ENCODE measurements around the gene ARHGAP42.

DNA sequence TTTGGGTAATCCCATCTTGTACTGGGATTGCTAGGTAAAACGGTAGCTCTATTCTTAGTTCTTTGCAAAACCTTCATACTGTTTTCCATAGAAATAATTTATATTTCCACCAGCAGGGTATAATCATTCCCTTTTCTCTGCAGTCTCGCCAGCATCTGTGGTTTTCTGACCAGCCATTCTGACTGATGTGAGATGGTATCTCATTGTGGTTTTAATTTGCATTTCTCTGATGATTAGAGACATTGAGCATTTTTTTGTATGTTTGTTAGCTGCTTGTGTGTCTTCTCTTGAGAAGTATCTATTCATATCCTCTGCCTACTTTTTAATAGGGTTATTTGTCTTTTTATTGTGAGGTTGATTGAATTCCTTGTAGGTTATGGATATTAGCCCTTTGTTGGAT is 221.7 kb downstream of the ARHGAP42 start:
- TF ChIP-seq, protein P1, sequence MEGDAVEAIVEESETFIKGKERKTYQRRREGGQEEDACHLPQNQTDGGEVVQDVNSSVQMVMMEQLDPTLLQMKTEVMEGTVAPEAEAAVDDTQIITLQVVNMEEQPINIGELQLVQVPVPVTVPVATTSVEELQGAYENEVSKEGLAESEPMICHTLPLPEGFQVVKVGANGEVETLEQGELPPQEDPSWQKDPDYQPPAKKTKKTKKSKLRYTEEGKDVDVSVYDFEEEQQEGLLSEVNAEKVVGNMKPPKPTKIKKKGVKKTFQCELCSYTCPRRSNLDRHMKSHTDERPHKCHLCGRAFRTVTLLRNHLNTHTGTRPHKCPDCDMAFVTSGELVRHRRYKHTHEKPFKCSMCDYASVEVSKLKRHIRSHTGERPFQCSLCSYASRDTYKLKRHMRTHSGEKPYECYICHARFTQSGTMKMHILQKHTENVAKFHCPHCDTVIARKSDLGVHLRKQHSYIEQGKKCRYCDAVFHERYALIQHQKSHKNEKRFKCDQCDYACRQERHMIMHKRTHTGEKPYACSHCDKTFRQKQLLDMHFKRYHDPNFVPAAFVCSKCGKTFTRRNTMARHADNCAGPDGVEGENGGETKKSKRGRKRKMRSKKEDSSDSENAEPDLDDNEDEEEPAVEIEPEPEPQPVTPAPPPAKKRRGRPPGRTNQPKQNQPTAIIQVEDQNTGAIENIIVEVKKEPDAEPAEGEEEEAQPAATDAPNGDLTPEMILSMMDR (IDR thresholded peaks at IDR 0.05) = no peak
- TF ChIP-seq, protein P2, sequence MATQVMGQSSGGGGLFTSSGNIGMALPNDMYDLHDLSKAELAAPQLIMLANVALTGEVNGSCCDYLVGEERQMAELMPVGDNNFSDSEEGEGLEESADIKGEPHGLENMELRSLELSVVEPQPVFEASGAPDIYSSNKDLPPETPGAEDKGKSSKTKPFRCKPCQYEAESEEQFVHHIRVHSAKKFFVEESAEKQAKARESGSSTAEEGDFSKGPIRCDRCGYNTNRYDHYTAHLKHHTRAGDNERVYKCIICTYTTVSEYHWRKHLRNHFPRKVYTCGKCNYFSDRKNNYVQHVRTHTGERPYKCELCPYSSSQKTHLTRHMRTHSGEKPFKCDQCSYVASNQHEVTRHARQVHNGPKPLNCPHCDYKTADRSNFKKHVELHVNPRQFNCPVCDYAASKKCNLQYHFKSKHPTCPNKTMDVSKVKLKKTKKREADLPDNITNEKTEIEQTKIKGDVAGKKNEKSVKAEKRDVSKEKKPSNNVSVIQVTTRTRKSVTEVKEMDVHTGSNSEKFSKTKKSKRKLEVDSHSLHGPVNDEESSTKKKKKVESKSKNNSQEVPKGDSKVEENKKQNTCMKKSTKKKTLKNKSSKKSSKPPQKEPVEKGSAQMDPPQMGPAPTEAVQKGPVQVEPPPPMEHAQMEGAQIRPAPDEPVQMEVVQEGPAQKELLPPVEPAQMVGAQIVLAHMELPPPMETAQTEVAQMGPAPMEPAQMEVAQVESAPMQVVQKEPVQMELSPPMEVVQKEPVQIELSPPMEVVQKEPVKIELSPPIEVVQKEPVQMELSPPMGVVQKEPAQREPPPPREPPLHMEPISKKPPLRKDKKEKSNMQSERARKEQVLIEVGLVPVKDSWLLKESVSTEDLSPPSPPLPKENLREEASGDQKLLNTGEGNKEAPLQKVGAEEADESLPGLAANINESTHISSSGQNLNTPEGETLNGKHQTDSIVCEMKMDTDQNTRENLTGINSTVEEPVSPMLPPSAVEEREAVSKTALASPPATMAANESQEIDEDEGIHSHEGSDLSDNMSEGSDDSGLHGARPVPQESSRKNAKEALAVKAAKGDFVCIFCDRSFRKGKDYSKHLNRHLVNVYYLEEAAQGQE (IDR thresholded peaks at IDR 0.05; ENCODE audit: insufficient read depth in 1 of 2, low read depth in 2 of 2, low read length in 1 of 2) = no peak

Data from Panc1 (cell line).